Measurements from ENCODE around the gene RPTOR. TPM values are rescaled to one million over a fixed set of nuclear protein-coding genes. Genes with fewer than 3 reads are reported as not detected.

Gene RPTOR
- polyA plus RNA-seq, 1 of the 3 experiments (the other 2 are of a cell fraction) = 14.9 TPM

GRCh38 chr17:80957461-80957941 lies 412.9 kb downstream of the RPTOR start:
- Histone ChIP-seq H3K9me2 (no peaks in the 10 kb centered on the region), H3K9ac (no peak overlapping the region), H3K36me3 (replicated peaks in 1 of 2; ENCODE audit: control insufficient read depth in 1 of 2, insufficient read depth in 2 of 2, low read length in 1 of 2) (peaks cover 0 to 3% of the 10 kb centered on the region in 2 experiments), H3K4me1 (ENCODE audit: control insufficient read depth in 1 of 2, insufficient read depth in 2 of 2, low read depth in 1 of 2, low read length in 1 of 2) (peaks cover 0 to 37% of the 10 kb centered on the region in 2 experiments; a peak in 2 of 4 replicates), H3K27ac (ENCODE audit: low read depth in 2 of 2, low read length in 1 of 2) (no peak overlapping the region), H3K4me3 (ENCODE audit: low read depth in 2 of 2, low read length in 1 of 2) (no peak overlapping the region), H3K79me2 (ENCODE audit: insufficient read depth) (no peaks in the 10 kb centered on the region), H3K4me2 (no peak overlapping the region), H4K20me1 (ENCODE audit: insufficient read depth) (no peaks in the 10 kb centered on the region), H3K27me3 (ENCODE audit: insufficient read depth) (no peaks in the 10 kb centered on the region), H2AFZ (ENCODE audit: low read depth) (no peak overlapping the region), H3K9me3 (no peaks in the 10 kb centered on the region), H3F3A (replicated peaks; ENCODE audit: insufficient read depth) (no peaks in the 10 kb centered on the region)
- no peak for TF ChIP-seq TEAD4 (IDR thresholded peaks at IDR 0.05; ENCODE audit: borderline replicate concordance, insufficient read depth)
- no peak for TF ChIP-seq ELF1 (IDR thresholded peaks at IDR 0.05)
- TF ChIP-seq, protein P1, sequence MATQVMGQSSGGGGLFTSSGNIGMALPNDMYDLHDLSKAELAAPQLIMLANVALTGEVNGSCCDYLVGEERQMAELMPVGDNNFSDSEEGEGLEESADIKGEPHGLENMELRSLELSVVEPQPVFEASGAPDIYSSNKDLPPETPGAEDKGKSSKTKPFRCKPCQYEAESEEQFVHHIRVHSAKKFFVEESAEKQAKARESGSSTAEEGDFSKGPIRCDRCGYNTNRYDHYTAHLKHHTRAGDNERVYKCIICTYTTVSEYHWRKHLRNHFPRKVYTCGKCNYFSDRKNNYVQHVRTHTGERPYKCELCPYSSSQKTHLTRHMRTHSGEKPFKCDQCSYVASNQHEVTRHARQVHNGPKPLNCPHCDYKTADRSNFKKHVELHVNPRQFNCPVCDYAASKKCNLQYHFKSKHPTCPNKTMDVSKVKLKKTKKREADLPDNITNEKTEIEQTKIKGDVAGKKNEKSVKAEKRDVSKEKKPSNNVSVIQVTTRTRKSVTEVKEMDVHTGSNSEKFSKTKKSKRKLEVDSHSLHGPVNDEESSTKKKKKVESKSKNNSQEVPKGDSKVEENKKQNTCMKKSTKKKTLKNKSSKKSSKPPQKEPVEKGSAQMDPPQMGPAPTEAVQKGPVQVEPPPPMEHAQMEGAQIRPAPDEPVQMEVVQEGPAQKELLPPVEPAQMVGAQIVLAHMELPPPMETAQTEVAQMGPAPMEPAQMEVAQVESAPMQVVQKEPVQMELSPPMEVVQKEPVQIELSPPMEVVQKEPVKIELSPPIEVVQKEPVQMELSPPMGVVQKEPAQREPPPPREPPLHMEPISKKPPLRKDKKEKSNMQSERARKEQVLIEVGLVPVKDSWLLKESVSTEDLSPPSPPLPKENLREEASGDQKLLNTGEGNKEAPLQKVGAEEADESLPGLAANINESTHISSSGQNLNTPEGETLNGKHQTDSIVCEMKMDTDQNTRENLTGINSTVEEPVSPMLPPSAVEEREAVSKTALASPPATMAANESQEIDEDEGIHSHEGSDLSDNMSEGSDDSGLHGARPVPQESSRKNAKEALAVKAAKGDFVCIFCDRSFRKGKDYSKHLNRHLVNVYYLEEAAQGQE (IDR thresholded peaks at IDR 0.05; ENCODE audit: low read depth, low read length) = no peak
- no peak for TF ChIP-seq GATA2 (CRISPR knock-in tag; IDR thresholded peaks at IDR 0.05)
- no peak for TF ChIP-seq FOXJ3 (CRISPR knock-in tag; IDR thresholded peaks at IDR 0.05)
- no peak for TF ChIP-seq RXRA (IDR thresholded peaks at IDR 0.05; ENCODE audit: borderline replicate concordance, low read depth)
- no peak for TF ChIP-seq EZH2phosphoT487 (IDR thresholded peaks at IDR 0.05; ENCODE audit: borderline replicate concordance, low read depth)
- TF ChIP-seq TAF1 (IDR thresholded peaks at IDR 0.05; ENCODE audit: borderline replicate concordance, low read depth, low read length) = no peak
- no peak for TF ChIP-seq POLR2AphosphoS5 (IDR thresholded peaks at IDR 0.05; ENCODE audit: low read depth, low read length)
- no peak for TF ChIP-seq SMC3 (IDR thresholded peaks at IDR 0.05; ENCODE audit: low read depth, low read length)
- no peak for TF ChIP-seq EP300 (IDR thresholded peaks at IDR 0.05; ENCODE audit: borderline replicate concordance in 1 of 2, low read depth in 1 of 2, low read length in 1 of 2)
- TF ChIP-seq FOSL2 (IDR thresholded peaks at IDR 0.05; ENCODE audit: borderline replicate concordance, low read depth) = no peak
- TF ChIP-seq RFX5 (IDR thresholded peaks at IDR 0.05; ENCODE audit: low read length) = no peak
- no peak for TF ChIP-seq ZBTB33 (IDR thresholded peaks at IDR 0.05; ENCODE audit: borderline replicate concordance, low read depth)
- no peak for DNase-seq
- CTCF ChIA-PET = interaction anchor here (0.7 to 2.5 kb wide), 8 partner anchors 14 to 530 kb away, joined by 3 to 9 read pairs (median 4); no protein-coding TSS in a partner anchor
- POLR2A ChIA-PET = no interaction called here
- WGBS (ENCODE audit: low lambda C conversion rate) = 100% methylated on average over 11 of the region's 12 CpGs
